Raji (cell line): ENCODE data around the gene ANGPTL2.

ENCODE experiments used
- POLR2A ChIP-seq: IDR thresholded peaks from 2 replicates; pipeline ENCODE4 v1.6.1; 2011; ENCODE audit warnings: low read depth, low read length, control low read depth; ENCODE audit not compliant: insufficient read depth

Gene ANGPTL2

DNA sequence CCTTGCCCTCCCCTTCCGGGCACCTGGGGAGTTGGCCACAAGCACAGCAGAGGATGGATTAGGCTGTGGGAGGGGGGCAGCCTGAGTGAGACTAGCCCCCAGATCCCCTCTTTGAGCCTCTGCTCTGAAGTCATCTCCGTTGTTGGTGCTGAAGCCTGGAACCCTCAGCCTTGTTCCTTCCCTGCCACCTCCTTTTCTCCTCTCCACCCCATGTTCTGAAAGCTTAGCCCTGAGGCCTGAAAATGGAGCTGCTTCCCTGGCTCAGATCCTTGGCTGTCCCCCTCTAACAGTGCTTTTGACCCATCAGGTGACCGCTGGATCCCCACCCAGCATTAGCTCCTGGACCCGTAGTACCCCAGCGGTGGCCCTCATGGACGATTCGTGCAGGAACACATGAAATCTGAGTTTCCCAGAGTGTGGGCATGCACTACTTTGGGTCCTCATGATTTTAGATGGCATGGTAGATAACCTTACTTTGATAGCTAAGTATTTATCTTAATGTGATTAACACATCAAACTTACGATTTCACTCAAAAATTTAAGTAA lies 21.6 kb upstream of the ANGPTL2 start:
- TF ChIP-seq POLR2A, result no peak

DNA sequence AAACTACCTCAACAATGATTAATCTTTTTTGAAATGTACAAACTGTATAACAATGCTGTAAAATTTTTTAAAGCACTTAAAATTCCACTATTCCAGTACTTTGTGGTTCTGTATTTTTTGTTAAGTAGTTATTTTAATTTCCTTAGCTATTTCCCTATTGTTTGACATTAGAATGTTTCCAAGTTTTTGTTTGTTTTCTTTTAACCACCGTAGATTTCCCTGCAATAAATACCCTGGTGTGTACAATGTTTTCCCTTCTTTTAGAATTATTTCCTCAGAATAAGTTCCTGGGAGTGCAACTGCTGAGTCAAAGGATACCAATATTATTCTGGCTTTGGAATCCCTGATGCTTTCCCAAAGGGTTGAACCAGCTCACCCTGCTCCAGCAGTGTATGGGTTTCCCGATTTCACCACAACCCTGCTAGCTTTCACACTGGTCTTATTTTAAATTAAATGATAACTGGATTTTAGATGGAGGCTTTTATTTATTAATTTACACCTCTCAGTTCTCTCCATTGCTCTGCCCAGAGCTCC lies 20.6 kb upstream of the ANGPTL2 start:
- TF ChIP-seq POLR2A, result no peak

DNA sequence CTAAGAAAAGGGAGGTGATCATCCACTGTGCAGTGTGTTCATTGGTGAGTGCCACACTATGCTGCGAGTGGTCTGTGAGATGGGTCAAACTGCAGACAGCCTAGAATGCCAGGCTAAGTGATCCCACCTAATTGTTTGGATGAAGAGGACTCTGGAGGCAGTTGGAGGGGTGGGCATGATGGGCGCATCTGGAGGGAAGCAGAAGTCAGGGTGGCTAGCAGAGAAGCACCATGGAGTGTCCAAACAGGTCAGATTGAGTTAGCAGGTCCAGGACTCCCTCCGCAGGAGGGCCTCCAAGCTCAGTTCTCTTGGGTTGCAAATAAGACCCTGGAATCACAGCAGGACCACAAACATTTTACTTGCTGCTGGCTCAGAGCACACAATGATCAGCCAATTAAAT lies 19.9 kb upstream of the ANGPTL2 start:
- TF ChIP-seq POLR2A, result no peak

DNA sequence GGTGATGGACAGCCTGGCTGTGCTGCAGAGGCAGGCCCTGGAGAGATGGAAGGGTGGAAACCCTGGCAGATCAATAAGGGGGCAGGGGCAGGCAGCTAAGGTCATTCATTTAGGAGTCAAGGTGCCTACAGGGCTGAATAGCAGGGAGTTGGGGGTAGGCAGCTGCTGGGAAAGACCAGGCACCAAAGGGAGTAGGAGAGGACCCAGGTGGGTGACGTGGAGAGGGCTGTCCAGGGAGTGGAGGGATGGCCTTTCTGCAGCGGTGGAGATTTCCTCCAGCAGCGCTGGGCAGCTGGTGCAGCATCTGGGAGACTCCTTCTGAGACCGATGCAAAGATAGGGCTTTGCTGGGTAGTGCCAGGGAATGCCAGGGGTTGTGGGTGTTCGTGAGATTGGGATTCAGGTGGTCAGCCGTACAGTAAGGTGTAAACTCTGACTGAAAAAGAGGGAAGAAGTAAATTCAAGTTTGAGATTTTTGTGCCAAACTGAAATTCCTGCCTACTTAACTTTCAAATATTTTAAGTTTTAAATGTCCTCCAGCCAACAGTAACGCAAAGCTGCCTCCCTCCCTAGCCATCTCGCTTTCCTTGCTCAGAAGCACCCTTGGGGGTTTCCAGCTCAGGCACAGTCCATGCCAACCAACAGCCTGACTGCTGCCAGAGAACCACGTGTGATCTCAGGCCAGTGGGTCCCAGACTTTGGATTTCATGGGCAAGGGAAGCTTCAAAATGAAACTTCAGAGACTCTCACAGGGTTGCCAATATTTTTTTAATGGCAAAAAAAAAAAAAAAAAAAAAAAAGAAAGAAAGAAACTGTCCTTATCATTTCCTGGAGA lies 18.6 kb upstream of the ANGPTL2 start:
- TF ChIP-seq POLR2A, result no peak

GRCh38 chr9:127140181-127140580 lies 17.7 kb upstream of the ANGPTL2 start:
- TF ChIP-seq POLR2A, result no peak

DNA sequence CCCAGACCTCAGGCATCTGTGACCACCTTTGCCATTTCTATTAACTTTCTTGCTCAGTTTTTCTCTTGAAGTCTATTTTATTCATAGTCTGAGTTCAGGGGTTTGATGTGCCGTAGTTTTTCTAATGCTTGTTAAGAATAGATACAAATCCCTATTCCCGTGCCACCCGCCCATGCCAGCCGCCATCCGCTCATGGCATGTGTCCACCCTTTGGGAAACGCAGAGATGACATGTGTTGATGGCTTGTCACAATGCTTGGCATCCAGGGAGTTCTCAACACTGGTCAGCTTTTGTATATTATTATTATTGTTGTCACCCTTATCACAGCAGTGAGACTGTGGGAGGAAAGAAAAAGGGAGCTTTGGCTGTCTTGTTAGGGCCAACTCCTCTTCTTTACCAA lies 17.3 kb upstream of the ANGPTL2 start:
- TF ChIP-seq POLR2A, result no peak

DNA sequence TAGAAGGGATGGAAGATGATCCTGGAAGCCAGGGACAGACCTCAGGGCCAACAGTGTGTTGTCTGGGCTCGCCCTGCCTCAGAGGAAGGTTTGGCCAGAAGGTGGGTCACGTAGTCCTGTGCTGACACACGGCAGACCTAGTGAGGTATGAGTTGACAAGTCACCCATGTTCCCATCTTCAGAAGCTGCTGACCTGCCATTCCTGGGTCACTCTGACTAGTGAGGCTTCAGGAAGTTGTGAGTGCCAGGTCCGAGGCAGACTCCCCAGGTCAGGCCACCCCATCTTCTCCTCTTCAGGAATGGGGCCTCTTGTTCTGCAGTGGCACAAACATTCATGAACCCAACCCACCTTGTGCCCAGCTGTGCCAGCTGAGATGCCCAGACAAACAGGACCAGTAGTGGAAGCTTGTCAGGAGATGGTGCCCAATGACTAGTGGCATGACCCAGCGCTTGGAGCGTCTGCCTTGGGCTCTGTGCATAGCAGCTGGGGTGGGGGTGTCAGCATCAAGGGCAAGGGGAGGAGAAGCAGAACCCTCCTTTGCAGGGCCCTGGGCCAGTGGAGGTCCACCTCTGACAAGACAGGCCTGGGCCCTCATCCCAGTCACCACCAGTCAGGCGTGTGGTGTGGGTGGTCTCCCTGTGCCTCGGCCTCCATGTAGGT lies 16.8 kb upstream of the ANGPTL2 start:
- TF ChIP-seq POLR2A, result no peak

GRCh38 chr9:127138444-127138843 lies 16.0 kb upstream of the ANGPTL2 start:
- no peak for TF ChIP-seq POLR2A

DNA sequence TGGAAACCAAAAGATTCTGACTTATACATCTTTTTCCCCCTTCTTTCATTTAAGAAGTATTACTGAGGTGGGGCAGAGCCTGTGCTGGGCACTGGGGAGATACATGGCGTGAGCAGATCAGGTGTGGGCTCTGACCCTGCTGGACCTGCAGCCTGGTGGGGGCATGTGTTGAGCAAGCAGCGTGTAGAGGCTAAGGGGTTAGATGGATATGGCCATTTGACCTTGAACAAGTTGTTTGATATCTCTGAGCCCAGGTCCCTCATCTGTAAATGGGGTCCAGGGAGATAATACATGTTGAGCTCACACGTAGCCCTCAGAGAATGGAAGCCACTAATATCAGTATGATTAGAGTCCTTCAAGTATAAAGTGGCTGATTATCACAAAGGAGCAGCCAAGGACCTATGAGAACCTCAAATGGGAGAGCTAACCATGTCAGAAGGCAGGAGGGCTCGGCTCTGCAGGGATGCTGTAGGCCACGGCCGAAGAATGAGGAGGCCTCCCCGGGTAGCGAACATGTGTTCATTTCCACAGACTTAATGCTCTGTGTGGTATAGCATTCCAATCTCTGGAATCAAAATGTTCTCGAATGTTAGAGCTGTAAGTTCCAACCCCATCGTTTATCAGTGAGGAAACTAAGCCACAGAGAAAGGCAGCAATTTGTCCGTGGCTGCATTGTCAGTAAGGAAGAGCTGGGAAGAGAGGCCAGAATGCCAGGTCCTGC lies 15.4 kb upstream of the ANGPTL2 start:
- TF ChIP-seq POLR2A, result no peak

DNA sequence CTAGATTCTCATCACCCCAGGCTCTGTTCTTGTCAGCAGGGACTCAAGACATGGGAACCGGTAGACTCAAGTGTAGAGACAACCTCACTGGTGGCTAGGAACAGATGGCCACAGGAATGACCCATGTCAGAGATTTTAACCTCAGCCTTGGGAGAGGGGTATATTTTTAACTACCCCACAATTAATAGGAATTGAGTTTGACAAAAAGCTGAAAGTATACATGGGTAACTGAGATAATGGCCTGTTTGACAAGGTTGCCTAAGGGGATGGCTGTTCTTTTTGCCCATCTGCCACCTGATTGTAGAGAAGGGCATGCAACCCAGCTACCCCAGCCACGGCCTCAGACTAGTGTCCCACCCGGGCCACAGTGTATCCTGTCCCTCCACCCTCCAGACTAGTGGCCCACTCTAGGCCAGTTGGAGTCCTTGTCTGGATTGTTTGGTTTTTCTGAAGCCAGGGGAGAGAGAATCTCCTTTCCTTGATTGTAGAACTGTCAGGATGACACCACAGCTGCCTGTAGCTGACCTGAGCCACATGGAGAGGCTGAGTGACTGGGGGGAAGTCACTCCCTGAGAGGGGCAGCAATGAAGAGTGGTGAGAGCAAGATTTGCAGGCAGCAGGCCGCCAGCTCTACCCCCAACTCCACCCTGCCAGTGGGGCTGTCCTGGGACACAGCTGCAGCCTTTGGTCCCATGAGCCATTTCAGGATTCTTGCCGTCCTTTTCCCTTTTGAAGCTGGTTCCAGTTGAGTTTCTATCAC lies 14.6 kb upstream of the ANGPTL2 start:
- TF ChIP-seq POLR2A, result no peak

GRCh38 chr9:127136081-127136879 lies 13.8 kb upstream of the ANGPTL2 start:
- no peak for TF ChIP-seq POLR2A

- no peak for TF ChIP-seq POLR2A
Observed at GRCh38 chr9:127135056-127135745, 12.8 kb upstream of the ANGPTL2 start.

DNA sequence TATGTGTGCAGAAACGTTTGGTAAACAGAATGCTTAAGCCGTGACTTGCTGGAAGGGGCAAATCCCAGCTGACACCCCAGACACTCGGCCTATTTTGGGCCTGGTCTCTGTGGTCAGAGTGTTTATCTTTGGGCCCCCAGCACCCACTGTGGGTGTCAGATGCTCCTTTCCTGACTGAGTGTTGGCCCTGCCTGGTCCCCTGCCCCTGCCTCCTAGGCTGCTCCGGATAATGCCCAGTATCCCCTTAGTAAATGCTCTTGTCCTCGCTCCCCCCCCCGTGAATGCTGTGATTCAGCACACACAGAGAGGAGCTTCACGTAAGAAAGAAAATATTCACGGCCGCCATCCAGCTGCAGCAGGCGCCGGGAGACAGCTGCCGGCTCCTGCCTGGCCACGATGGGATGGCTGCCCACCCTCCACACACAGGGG lies 11.3 kb upstream of the ANGPTL2 start:
- no peak for TF ChIP-seq POLR2A

DNA sequence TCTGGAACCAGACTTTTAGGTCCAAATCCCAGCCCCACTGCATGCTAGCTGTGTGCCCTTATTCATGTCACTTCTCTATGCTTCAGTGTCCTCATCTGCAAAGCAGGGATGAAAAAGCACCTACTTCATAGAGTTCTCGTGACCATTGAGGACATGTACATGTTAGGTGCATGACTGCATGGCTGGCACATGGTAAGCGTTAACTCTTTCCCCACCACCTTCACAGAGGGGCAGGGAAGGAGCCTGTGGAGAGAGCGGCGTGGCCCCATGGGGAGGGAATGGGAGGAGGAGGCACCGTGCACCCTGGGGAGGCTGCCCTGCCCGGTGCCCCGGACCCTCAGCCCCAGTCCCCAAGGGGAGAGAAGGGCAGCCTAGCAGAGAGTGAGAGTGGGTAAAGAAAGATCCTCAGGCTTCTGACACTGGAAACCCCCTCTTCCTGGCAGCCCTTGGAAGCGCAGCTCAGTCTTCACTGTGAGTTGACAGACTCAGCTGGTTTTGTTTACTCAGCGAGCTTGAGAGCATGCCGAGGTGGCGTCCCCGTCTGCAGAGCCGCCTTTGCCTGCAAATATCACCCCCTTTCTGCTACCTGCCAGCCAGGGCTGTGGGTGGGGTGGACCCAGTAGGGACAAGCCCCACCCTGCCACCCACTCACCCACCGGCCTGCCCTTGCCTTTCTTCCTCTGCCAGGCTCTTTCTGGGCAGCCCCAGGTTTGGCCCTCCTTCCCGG lies 10.6 kb upstream of the ANGPTL2 start:
- no peak for TF ChIP-seq POLR2A
